Cardiac muscle cell (in vitro differentiated cells and primary cell): Measurements from ENCODE around the gene NUP160. TPM values are rescaled to one million over a fixed set of nuclear protein-coding genes. Genes with fewer than 3 reads are reported as not detected.

ENCODE experiments used
- DNase-seq, 2 donors: peaks; one replicate each; pipeline versions ENCODE4 v3.0.0 to v3.0.0-alpha.2; 2010 to 2017; ENCODE audit warnings: low read depth in 1 of 2, low spot score in 1 of 2
- H3K27ac ChIP-seq: fragments of 200-600 bp; sonication (generic); 2 replicates; pipeline ENCODE4 v1.5.1; 2016
- H3K27me3 ChIP-seq: fragments of 200-600 bp; sonication (generic); 2 replicates; pipeline ENCODE4 v1.6.0; 2016; ENCODE audit warnings: control low read depth
- H3K36me3 ChIP-seq: fragments of 200-600 bp; sonication (generic); 2 replicates; pipeline ENCODE4 v1.5.1; 2016; ENCODE audit warnings: control low read depth
- H3K4me1 ChIP-seq: fragments of 200-600 bp; sonication (generic); 2 replicates; pipeline ENCODE4 v1.8.1; 2017; ENCODE audit warnings: low read depth, mild to moderate bottlenecking, mixed run types
- H3K4me3 ChIP-seq: fragments of 200-600 bp; sonication (generic); 2 replicates; pipeline ENCODE4 v1.5.1; 2016; ENCODE audit warnings: mild to moderate bottlenecking
- H3K9me3 ChIP-seq: fragments of 200-600 bp; sonication (generic); 2 replicates; pipeline ENCODE4 v1.5.1; 2017; ENCODE audit warnings: low read depth, mild to moderate bottlenecking, control low read depth
- CTCF ChIP-seq: IDR thresholded peaks from 2 replicates; pipeline ENCODE4 v1.5.1; 2012; ENCODE audit warnings: low read depth, mild to moderate bottlenecking, low read length
- polyA plus RNA-seq: library from polyadenylated mRNA; unstranded; fragments of >200 nt; fragmentation: Nextera tagmentation; extraction: Ambion mirVana; gene quantifications from 2 replicates; pipeline ENCODE4 v1.2.1, GENCODE V29; 2016
- total RNA-seq: library from RNA; depleted of rRNA; stranded (reverse); fragments of >200 nt; gene quantifications from 2 replicates; pipeline ENCODE4 v1.2.3, GENCODE V29; 2016

NUP160 gene
- total and polyA plus RNA-seq, 2 experiments from 2014 or later = 15.9 to 26.7 TPM

GRCh38 chr11:47732271-47732670 is 115.9 kb downstream of the NUP160 start:
- no peak for TF ChIP-seq CTCF
- Histone ChIP-seq H3K4me1 (no peaks in the 10 kb centered on the region), H3K36me3 (peaks cover 87% of the 10 kb centered on the region), H3K9me3 (no peaks in the 10 kb centered on the region), H3K27ac (peak overlapping the region; percentile 14), H3K4me3 (no peak overlapping the region), H3K27me3 (no peaks in the 10 kb centered on the region)
- DNase-seq = no peak

GRCh38 chr11:47731475-47731874 is 116.7 kb downstream of the NUP160 start:
- Histone ChIP-seq H3K27me3 (no peaks in the 10 kb centered on the region), H3K36me3 (peaks cover 82% of the 10 kb centered on the region), H3K4me3 (no peak overlapping the region), H3K4me1 (no peaks in the 10 kb centered on the region), H3K9me3 (no peaks in the 10 kb centered on the region), H3K27ac (no peak overlapping the region)
- no peak for TF ChIP-seq CTCF
- DNase-seq = no peak

Other genes with a start within 250 kb of the NUP160 start
- gene MTCH2, start 205.8 kb downstream of the NUP160 start, total RNA-seq = 72.6 and 97.5 TPM in 2 replicates
- 231 and 271 TPM in 2 replicates for gene MTCH2, start 205.8 kb downstream of the NUP160 start, polyA plus RNA-seq
- gene AGBL2, start 133.0 kb downstream of the NUP160 start, total RNA-seq = 0.25 and 0.69 TPM in 2 replicates
- gene AGBL2, start 133.0 kb downstream of the NUP160 start, polyA plus RNA-seq = 1.7 TPM in 1 of 2 replicates, not detected in the other
- 57.8 and 104 TPM in 2 replicates for gene FNBP4, start 81.0 kb downstream of the NUP160 start, total RNA-seq
- gene FNBP4, start 81.0 kb downstream of the NUP160 start, polyA plus RNA-seq = 51.2 and 104 TPM in 2 replicates
- 10.5 and 12.4 TPM in 2 replicates for gene PTPRJ, start 132.2 kb upstream of the NUP160 start, total RNA-seq
- 8.9 and 12.2 TPM in 2 replicates for gene PTPRJ, start 132.2 kb upstream of the NUP160 start, polyA plus RNA-seq